C4-2B (cell line): ENCODE data around the gene AXL.

Source experiments
- CTCF ChIP-seq: fragments of 450-650 bp; conservative IDR thresholded peaks from 2 replicates; pipeline ENCODE4 v1.5.1; 2017; ENCODE audit warnings: mild to moderate bottlenecking
- ZFX ChIP-seq: fragments of 450-650 bp; IDR thresholded peaks from 2 replicates; pipeline ENCODE4 v1.6.1; 2017

- TF ChIP-seq CTCF (no peak), ZFX (no peak)
Measured at GRCh38 chr19:41265395-41266153, 46.6 kb downstream of the AXL start.
